ENCODE data around the gene AMFR.
"Not testable (repeated sequence)": the region's sequence is repeated elsewhere in the genome, so short reads cannot be mapped to it uniquely, and the experiment has no call there.

Gene AMFR

GRCh38 chr16:56388209-56388608 lies 37.1 kb downstream of the AMFR start:
- no peak for DNase-seq (ENCODE audit: low spot score)

DNA sequence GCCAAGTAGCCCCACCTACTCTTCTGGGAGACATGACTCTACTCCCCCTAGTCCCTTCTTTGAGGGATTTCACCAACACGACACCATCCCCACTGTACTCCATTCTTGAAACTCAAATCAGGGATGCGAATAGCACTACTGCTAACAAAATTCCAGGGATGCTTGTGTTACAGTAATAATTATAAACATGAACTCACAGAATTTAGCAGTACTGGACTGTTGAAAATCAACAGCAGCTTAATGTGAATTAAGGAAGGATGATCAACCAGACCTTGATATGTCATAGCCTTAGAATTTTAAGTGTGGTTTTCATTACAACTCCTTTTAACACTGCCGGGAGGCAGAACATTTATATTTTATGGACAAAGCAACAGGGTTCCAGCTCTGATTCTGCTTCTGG lies 37.9 kb downstream of the AMFR start:
- no peak for DNase-seq (ENCODE audit: low spot score)

- DNase-seq (ENCODE audit: low spot score), result no peak
Observed at GRCh38 chr16:56384074-56384721, 41.1 kb downstream of the AMFR start.

DNA sequence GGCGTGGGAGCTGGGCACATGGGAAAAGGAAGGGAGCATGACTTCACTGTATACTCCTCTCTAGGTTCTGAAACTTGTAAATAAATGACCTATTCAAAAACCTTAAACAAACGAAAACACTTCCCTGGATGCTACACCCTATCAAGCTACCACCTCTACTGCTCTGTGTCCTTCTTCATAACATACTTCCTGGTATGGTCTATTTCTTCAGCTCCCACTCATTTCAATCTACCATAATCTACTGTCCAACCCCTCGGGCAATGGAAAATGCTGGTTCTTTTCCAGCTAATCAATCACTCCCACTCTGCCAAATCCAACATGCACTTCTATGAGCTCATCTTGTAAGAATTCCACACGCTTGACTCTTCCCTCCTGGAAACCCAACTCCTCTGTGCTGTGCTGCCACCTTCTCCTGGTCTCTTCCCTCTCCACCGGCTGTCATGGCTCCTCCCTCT lies 42.4 kb downstream of the AMFR start:
- DNase-seq (ENCODE audit: low spot score), result no peak

DNA sequence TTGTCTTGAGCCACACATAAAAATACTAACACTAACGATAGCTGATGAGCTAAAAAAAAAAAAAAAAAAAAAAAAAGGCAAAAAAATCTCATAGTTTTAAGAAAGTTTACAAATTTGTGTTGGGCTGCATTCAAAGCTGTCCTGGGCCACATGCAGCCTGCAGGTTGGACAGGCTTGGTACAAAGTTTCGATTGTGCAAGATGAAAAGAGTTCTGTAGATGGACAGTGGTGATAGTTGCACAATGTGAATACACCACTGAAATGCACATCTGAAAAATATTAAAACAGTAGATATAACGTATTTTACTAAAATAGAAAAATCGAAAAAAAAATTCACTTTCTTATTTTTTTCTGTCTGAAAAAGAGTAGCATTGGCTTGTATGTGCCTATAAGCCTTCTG lies 42.9 kb downstream of the AMFR start:
- no peak for DNase-seq (ENCODE audit: low spot score)

DNA sequence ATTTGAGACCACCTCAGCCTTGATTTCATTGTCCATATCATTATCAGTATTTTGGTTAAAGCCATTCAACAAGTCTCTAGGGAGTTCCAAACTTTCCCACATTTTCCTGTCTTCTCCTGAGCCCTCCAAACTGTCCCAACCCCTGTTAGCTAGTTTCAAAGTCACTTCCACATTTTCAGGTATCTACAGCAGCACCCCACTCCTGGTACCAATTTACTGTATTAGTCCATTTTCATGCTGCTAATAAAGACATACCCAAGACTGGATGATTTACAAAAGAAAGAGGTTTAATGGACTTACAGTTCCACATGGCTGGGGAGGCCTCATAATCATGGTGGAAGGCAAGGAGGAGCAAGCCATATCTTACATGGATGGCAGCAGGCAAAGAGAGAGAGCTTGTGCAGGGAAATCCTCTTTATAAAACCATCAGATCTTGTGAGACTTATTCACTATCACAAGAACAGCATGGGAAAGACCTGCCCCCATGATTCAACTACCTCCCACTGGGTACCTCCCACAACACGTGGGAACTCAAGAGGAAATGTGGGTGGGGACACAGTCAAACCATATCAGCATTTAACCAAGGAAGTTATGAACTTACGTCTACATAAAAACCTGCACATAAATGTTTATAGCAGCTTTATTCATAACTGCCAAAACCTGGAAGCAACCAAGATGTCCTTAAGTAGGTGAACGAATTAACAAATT lies 44.4 kb downstream of the AMFR start:
- not testable (repeated sequence) for DNase-seq (ENCODE audit: low spot score)

DNA sequence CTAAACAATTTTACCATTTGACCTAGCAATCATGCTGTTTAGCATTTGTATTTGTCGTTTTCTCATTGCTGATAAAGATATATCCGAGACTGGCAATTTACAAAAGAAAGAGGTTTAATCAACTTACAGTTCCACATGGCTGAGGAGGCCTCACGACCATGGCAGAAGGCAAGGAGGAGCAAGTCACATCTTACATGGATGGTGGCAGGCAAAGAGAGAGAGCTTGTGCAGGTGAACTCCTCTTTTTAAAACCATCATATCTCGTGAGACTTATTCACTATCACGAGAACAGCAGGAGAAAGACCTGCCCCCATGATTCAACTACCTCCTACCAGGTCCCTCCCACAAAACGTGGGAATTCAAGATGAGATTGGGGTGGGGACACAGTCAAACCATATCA lies 46.3 kb downstream of the AMFR start:
- DNase-seq (ENCODE audit: low spot score), result not testable (repeated sequence)

DNA sequence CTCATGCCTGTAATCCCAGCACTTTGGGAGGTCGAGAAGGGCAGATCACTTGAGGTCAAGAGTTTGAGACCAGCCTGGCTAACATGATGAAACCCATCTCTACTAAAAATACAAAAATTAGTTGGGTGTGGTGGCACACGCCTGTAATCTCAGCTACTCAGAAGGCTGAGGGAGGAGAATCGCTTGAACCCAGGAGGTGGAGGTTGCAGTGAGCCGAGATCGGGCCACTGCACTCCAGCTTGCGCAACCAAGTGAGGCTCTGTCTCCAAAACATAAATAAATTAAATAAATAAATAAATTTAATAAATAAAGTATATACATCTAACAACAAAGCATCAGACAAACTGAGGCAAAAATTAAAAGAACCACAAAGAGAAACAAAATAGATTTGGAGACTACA lies 49.6 kb downstream of the AMFR start:
- DNase-seq (ENCODE audit: low spot score), result not testable (repeated sequence)

DNA sequence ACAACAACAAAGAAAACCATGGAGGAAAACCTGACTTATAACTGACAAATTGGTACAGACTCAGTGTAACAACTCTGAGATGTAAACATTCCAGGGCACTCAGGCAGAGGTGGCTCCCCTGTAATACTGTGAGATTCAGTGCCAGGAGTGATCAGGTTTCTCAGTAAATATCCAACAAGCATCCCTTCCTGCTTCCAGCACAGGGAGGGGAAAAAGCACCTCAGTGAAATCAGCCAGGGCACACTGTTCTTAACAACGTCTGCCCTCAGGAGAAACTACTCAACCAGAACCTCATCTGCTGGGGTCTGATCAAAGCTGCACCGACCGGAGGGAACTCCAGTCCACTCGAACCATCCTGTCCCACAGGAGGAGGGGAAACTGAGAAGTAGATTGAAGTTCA lies 52.3 kb downstream of the AMFR start:
- DNase-seq (ENCODE audit: low spot score), result no peak

DNA sequence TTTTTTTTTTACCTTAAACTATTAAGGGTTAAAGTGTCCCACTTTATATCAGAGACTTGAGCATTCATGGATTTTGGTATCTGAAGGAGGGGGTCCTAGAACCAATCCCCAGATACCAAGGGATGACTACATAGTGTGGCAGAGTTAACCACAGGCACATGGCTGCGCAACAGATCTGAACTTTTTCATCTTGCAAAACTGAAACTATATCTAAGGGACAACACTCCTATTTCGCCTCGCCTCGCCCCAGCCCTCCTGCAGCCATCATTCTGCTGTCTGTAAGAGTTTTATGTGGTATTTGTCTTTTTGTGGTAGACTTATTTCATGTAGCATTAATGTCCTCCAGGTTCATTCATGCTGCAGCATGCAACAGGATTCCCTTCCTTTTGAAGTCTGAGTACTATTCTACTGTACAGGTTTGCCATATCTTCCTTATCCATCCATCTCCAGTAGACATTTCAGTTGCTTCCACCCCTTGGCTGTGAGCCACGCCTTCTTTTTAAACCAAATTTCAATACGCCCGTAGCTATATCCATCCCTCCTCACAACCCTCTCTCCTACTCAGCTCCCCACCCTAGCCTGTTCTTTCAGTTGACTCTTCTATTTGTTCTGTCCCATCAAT lies 53.2 kb downstream of the AMFR start:
- no peak for DNase-seq (ENCODE audit: low spot score)

GRCh38 chr16:56371660-56371937 lies 53.7 kb downstream of the AMFR start:
- DNase-seq (ENCODE audit: low spot score), result no peak

DNA sequence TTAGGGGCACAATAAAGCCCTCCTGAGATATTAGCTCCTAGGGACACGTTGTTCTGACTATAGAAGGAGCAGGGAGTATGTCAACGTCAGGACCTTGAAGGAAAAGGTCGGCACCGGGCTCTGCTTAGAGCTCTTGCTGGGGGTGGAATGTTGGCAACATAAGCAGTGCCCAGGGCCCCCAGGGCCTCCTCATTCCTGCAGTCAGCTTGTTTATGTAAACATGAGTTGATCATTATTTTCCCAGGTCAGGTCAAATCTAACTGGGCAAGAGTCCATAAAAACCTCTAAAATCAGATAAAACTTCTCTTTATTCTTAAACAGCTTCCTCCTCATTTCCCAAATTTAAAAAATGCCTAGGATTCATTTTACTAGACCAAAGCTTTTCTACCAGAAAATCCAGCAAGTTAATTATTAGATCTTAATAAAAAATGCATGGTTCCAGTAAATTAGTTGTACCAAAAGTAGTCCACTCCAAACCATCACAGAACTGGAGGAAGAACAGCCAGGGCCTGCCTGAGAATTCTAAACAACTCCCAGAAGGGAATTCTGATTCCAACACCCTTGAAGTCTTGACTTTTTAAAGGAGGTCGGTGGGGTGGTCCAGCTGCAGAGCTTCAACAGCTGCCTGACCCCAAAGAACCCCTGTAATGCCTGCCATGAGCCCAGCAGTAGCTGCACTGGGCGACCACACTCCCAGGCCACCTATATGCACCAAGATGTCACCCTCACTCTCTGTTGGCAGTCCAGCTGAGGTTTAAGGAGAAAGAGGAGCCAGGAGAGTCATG lies 54.3 kb downstream of the AMFR start:
- no peak for DNase-seq (ENCODE audit: low spot score)

- DNase-seq (ENCODE audit: low spot score), result no peak
Observed at GRCh38 chr16:56370185-56370874, 55.0 kb downstream of the AMFR start.

DNA sequence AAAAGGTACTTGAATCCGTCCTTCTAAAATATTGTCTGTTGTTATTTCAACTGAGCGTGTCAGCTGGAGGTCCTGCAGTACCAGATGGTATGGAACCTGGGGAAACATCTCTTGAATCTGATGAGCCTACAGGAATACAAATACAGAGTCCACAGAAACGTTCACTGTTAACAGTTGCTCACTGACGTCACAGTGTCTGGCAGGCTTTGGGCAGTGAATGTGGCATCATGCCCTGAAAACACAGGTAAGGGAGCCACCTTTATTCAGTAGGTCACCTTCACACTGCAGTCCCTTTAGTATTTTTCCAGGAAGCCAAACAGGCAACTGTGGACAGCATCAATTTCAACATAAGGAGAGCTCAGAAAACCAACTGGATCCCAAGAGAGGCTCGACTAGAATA lies 56.1 kb downstream of the AMFR start:
- DNase-seq (ENCODE audit: low spot score), result no peak

DNA sequence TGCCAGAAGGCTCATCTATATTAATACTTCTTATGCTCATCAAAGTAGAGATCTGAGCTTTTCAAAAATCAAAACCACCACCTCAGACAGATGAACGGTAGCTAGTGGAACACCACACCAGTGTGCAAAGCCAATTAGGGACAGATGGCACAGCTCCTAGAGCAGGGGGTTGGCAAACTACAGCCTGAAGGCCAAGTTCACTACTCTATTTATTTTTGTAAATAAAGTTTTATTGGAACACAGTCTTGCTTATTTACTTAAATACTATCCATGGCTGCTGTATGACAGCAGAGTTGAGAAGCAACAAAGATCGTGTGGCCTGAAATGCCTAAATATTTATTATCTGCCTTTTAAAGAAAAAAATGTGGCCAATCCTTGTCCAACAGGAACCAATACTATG lies 56.8 kb downstream of the AMFR start:
- DNase-seq (ENCODE audit: low spot score), result no peak

GRCh38 chr16:56367764-56368163 lies 57.6 kb downstream of the AMFR start:
- no peak for DNase-seq (ENCODE audit: low spot score)

- DNase-seq (ENCODE audit: low spot score), result no peak
Observed at GRCh38 chr16:56366945-56367344, 58.4 kb downstream of the AMFR start.

DNA sequence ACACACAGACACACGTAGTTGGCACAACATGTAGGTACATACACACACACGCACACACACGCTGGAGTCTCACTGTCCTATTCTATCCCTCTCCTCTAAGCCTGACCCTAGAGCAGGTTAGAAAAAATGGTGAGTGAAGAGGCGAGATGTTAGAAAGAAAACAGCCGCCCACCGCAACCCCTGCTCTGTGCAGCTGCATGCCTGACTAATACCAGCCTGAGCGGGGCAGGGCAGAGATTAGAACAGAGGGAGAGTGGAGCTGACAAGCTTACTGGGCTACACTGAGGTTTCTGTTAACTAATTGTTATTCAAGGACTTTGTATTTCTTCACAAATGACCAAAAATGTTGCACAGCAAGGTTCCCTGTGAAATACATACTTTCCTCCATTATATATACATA lies 59.8 kb downstream of the AMFR start:
- DNase-seq (ENCODE audit: low spot score), result no peak

DNA sequence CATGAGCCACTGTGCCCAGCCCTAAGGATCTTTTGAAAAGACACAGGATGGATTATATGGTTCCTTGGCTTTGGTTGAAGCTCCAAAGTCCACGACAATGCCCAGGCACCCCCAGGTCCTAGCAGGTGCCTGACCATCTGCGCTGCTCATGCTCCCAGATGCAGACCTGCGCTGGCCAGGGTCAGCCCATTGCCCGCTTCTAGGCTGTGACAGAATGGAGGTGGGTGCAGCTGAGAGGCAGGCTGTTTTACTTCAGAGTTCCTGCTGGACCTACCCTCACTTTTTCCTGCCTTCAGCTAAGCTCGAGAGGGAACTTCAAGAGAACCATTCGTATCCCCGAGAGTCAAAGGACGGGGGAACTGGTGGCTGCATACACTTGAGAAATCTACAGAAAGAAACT lies 60.5 kb downstream of the AMFR start:
- DNase-seq (ENCODE audit: low spot score), result no peak

- DNase-seq (ENCODE audit: low spot score), result no peak
Observed at GRCh38 chr16:56363781-56364565, 61.4 kb downstream of the AMFR start.

GRCh38 chr16:56363181-56363716 lies 62.1 kb downstream of the AMFR start:
- DNase-seq (ENCODE audit: low spot score), result no peak
